ENCODE results near the gene PPA2.

PPA2 gene

GRCh38 chr4:105392858-105393257, 81.0 kb downstream of the PPA2 start:
- no peak for DNase-seq (ENCODE audit: low read depth in 2 of 2)

- no peak for DNase-seq (ENCODE audit: low read depth in 2 of 2)
Observed at GRCh38 chr4:105389167-105389566, 84.7 kb downstream of the PPA2 start.

GRCh38 chr4:105387466-105387865, 86.4 kb downstream of the PPA2 start:
- peak; percentile 37 to 38 for DNase-seq (ENCODE audit: low read depth in 2 of 2)

GRCh38 chr4:105386012-105386411, 87.8 kb downstream of the PPA2 start:
- no peak for DNase-seq (ENCODE audit: low read depth in 2 of 2)

GRCh38 chr4:105374071-105374470, 99.8 kb downstream of the PPA2 start:
- DNase-seq (ENCODE audit: low read depth in 2 of 2): no peak

- DNase-seq (ENCODE audit: low read depth in 2 of 2): no peak
Observed at GRCh38 chr4:105373324-105373723, 100.5 kb downstream of the PPA2 start.

GRCh38 chr4:105369988-105370387, 103.9 kb downstream of the PPA2 start:
- peak in 1 of 2 experiments; percentile 3 for DNase-seq (ENCODE audit: low read depth in 2 of 2)

GRCh38 chr4:105361053-105361452, 112.8 kb downstream of the PPA2 start:
- no peak for DNase-seq (ENCODE audit: low read depth in 2 of 2)

GRCh38 chr4:105357258-105357980, 116.4 kb downstream of the PPA2 start:
- DNase-seq (ENCODE audit: low read depth in 2 of 2): no peak

- no peak for DNase-seq (ENCODE audit: low read depth in 2 of 2)
Observed at GRCh38 chr4:105356194-105356593, 117.7 kb downstream of the PPA2 start.

GRCh38 chr4:105352826-105353225, 121.0 kb downstream of the PPA2 start:
- no peak for DNase-seq (ENCODE audit: low read depth in 2 of 2)

GRCh38 chr4:105351861-105352260, 122.0 kb downstream of the PPA2 start:
- DNase-seq (ENCODE audit: low read depth in 2 of 2): no peak

GRCh38 chr4:105350859-105351490, 122.9 kb downstream of the PPA2 start:
- peak; percentile 65 to 73 for DNase-seq (ENCODE audit: low read depth in 2 of 2)

GRCh38 chr4:105348719-105349118, 125.1 kb downstream of the PPA2 start:
- DNase-seq (ENCODE audit: low read depth in 2 of 2): no peak

- no peak for DNase-seq (ENCODE audit: low read depth in 2 of 2)
Observed at GRCh38 chr4:105346869-105347268, 127.0 kb downstream of the PPA2 start.

GRCh38 chr4:105345838-105346237, 128.0 kb downstream of the PPA2 start:
- no peak for DNase-seq (ENCODE audit: low read depth in 2 of 2)

- DNase-seq (ENCODE audit: low read depth in 2 of 2): no peak
Observed at GRCh38 chr4:105345358-105345757, 128.5 kb downstream of the PPA2 start.

- no peak for DNase-seq (ENCODE audit: low read depth in 2 of 2)
Observed at GRCh38 chr4:105344141-105344540, 129.7 kb downstream of the PPA2 start.

GRCh38 chr4:105343146-105343931, 130.5 kb downstream of the PPA2 start:
- DNase-seq (ENCODE audit: low read depth in 2 of 2): no peak

GRCh38 chr4:105329081-105329480, 144.8 kb downstream of the PPA2 start:
- DNase-seq (ENCODE audit: low read depth in 2 of 2): no peak

GRCh38 chr4:105327956-105328355, 145.9 kb downstream of the PPA2 start:
- DNase-seq (ENCODE audit: low read depth in 2 of 2): no peak

GRCh38 chr4:105327222-105327621, 146.6 kb downstream of the PPA2 start:
- no peak for DNase-seq (ENCODE audit: low read depth in 2 of 2)
